ENCODE measurements around the gene SFMBT2. TPM values are rescaled to one million over a fixed set of nuclear protein-coding genes. Genes with fewer than 3 reads are reported as not detected.

The SFMBT2 gene
- total and polyA plus RNA-seq, 10 of the 15 experiments (the other 5 are each of a cell fraction or from before 2014, with no cell fraction given): 2.8 to 29.6 (median 15.1) TPM

- no peak overlapping the region for H3K27ac ChIP-seq (ENCODE audit: control insufficient read depth, insufficient read depth)
- ChIA-PET CTCF (interaction anchor here (0.7 kb wide), 1 partner anchor 16 kb away, joined by 3 read pairs; no protein-coding TSS in a partner anchor), SMC1A (ENCODE audit: uncharacterized antibody, unreplicated experiment) (no interaction called here), RAD21 (ENCODE audit: unreplicated experiment) (no interaction called here), POLR2A (no interaction called here)
- no peaks in the 10 kb centered on the region for H3K4me1 ChIP-seq (ENCODE audit: control insufficient read depth, insufficient read depth, low read length)
- H3K79me2 ChIP-seq (ENCODE audit: control insufficient read depth, insufficient read depth, low read length): no peaks in the 10 kb centered on the region
- peaks cover 17 to 21% of the 10 kb centered on the region in 2 experiments for H3K36me3 ChIP-seq (ENCODE audit: control insufficient read depth in 2 of 2, insufficient read depth in 2 of 2, low read length in 1 of 2)
- H3K4me2 ChIP-seq (ENCODE audit: control insufficient read depth, insufficient read depth): no peak overlapping the region
- TF ChIP-seq CHD4 (IDR thresholded peaks at IDR 0.05): no peak
- no peak for TF ChIP-seq ZBTB11 (CRISPR knock-in tag; IDR thresholded peaks at IDR 0.05)
- TF ChIP-seq KDM1A (IDR thresholded peaks at IDR 0.05; ENCODE audit: borderline replicate concordance): no peak
- no peak for TF ChIP-seq SMC3 (IDR thresholded peaks at IDR 0.05; ENCODE audit: borderline replicate concordance, low read length)
- no peak for TF ChIP-seq ZNF24 (IDR thresholded peaks at IDR 0.05)
- no peak for TF ChIP-seq EP300 (IDR thresholded peaks at IDR 0.05; ENCODE audit: borderline replicate concordance in 1 of 2, control insufficient read depth in 1 of 2, low read depth in 2 of 2, low read length in 2 of 2)
- TF ChIP-seq CBX5 (IDR thresholded peaks at IDR 0.05; ENCODE audit: low read depth): no peak
- intact Hi-C loops (cut with micrococcal nuclease; ENCODE audit: unreplicated experiment): no loop called here
- no peak overlapping the region for H3K4me3 ChIP-seq
- in situ Hi-C loops (cut with MboI): no loop called here
- no TSS peak for BruUV-seq (replicated peaks)
- ATAC-seq: no peak
- H2AFZ ChIP-seq (ENCODE audit: control insufficient read depth, low read depth, low read length): no peak overlapping the region
- 99% methylated on average over 6 of the region's 6 CpGs for WGBS (ENCODE audit: insufficient coverage, insufficient replicate concordance, low lambda C conversion rate, missing lambda C conversion rate)
- no peaks in the 10 kb centered on the region for H3K9me3 ChIP-seq (replicated peaks; ENCODE audit: control insufficient read depth, insufficient read depth, low read length)
- H3K9ac ChIP-seq (ENCODE audit: control insufficient read depth, insufficient read depth, low read length): no peak overlapping the region
- H3K27me3 ChIP-seq (replicated peaks in 1 of 2; ENCODE audit: control insufficient read depth in 2 of 2, insufficient read depth in 2 of 2, low read length in 1 of 2): no peaks in the 10 kb centered on the region
- FAIRE-seq: no peak
- H4K20me1 ChIP-seq (ENCODE audit: control insufficient read depth, insufficient read depth): no peaks in the 10 kb centered on the region
- DNase-seq (ENCODE audit: low read depth, low spot score): no peak
Measured at GRCh38 chr10:7206412-7207100, 204.3 kb downstream of the SFMBT2 start.
